HCT116 (cell line): ENCODE measurements around the gene RAPH1. TPM values are rescaled to one million over a fixed set of nuclear protein-coding genes. Genes with fewer than 3 reads are reported as not detected.

Experiments used
- ATAC-seq: fragments of 200-7000 bp; cut with Tn5 transposase; 2 replicates; pipeline ENCODE4 v1.9.1; 2020; ENCODE audit warnings: mild to moderate bottlenecking, moderate library complexity
- BruUV-seq: library from RNA; stranded (reverse); fragments of 400-500 nt; replicated peaks from 2 replicates; lab custom pipeline; 2021; lab: Mats Ljungman, UMichigan
- CTCF ChIA-PET: fragments of 300-600 bp; sonication (Branson Sonifier 250); formaldehyde crosslinking; loops from one replicate; lab custom pipeline; 2021; ENCODE audit warnings: antibody characterized with exemption; lab: Charles Lee
- POLR2A ChIA-PET: fragments of 300-600, 350-600 bp; sonication (Branson Sonifier 250); formaldehyde crosslinking; loops from one replicate; lab custom pipeline; 2021; ENCODE audit warnings: antibody characterized with exemption; lab: Charles Lee
- RAD21 ChIA-PET, 2 experiments: fragments of 300-600 bp; sonication (Branson Sonifier 250); formaldehyde crosslinking; loops; one replicate each; lab custom pipeline; 2023; ENCODE audit warnings: low total read pairs in 2 of 2; ENCODE audit not compliant: uncharacterized antibody in 2 of 2, unreplicated experiment in 2 of 2, low non-redundant PET in 1 of 2; lab: Charles Lee
- DNase-seq: peaks from one replicate; pipeline ENCODE4 v3.0.0-alpha.2; 2010; ENCODE audit warnings: low read depth, low spot score
- H2AFZ ChIP-seq: fragments of 200-600 bp; shearing (Covaris generic), sonication (generic); 2 replicates; pipeline ENCODE4 v1.6.1; 2017; ENCODE audit warnings: low read depth, mixed run types, mixed read lengths, antibody characterized with exemption, low read length; ENCODE audit not compliant: poor library complexity, severe bottlenecking
- H3K27ac ChIP-seq: 2 replicates; pipeline ENCODE4 v1.5.1; 2012; ENCODE audit warnings: low read depth, low read length
- H3K27me3 ChIP-seq: fragments of 200-600 bp; sonication (generic); 2 replicates; pipeline ENCODE4 v1.6.1; 2016; ENCODE audit warnings: mixed run types, low read length, mixed read lengths; ENCODE audit not compliant: insufficient read depth
- H3K36me3 ChIP-seq, 2 experiments: fragments of 200-500 bp in 1 of 2; fragments of 200-600 bp in 1 of 2; sonication (Bioruptor generic) in 1 of 2; sonication (generic) in 1 of 2; 2 replicates each; pipeline versions ENCODE4 v1.5.1 to v1.6.1; 2014 to 2016; ENCODE audit warnings: low read length in 2 of 2, inconsistent platforms in 1 of 2, mixed read lengths in 1 of 2, mixed run types in 1 of 2; ENCODE audit not compliant: insufficient read depth in 2 of 2, control insufficient read depth in 1 of 2
- H3K4me1 ChIP-seq, 2 experiments: fragments of 200-600 bp in 1 of 2; sonication (generic) in 1 of 2; 2 replicates each; pipeline versions ENCODE4 v1.5.1 to v1.6.1; 2012 to 2017; ENCODE audit warnings: low read length in 2 of 2, inconsistent platforms in 1 of 2, mild to moderate bottlenecking in 1 of 2, mixed read lengths in 1 of 2, mixed run types in 1 of 2, moderate library complexity in 1 of 2; ENCODE audit not compliant: insufficient read depth in 2 of 2, control insufficient read depth in 1 of 2
- H3K4me2 ChIP-seq: fragments of 200-600 bp; sonication (generic); 2 replicates; pipeline ENCODE4 v1.6.1; 2017; ENCODE audit warnings: mixed run types, low read length, mixed read lengths
- H3K4me3 ChIP-seq, 2 experiments: fragments of 200-600 bp in 1 of 2; sonication (generic) in 1 of 2; replicated peaks in 1 of 2; 2 replicates each; pipeline ENCODE4 v1.5.1; 2011 to 2016; ENCODE audit warnings: low read length in 2 of 2, control low read depth in 1 of 2, low read depth in 1 of 2, mild to moderate bottlenecking in 1 of 2, mixed read lengths in 1 of 2, mixed run types in 1 of 2
- H3K79me2 ChIP-seq: fragments of 200-600 bp; sonication (generic); 2 replicates; pipeline ENCODE4 v1.6.1; 2017; ENCODE audit warnings: mild to moderate bottlenecking, mixed run types, low read length, moderate library complexity, mixed read lengths; ENCODE audit not compliant: insufficient read depth
- H3K9ac ChIP-seq: fragments of 200-600 bp; sonication (generic); 2 replicates; pipeline ENCODE4 v1.6.1; 2016; ENCODE audit warnings: low read length, mixed read lengths
- H3K9me2 ChIP-seq: fragments of 200-600 bp; sonication (generic), shearing (Covaris generic); 2 replicates; pipeline ENCODE4 v1.6.1; 2017; ENCODE audit warnings: mixed run types, mild to moderate bottlenecking, moderate library complexity; ENCODE audit not compliant: insufficient read depth
- H3K9me3 ChIP-seq, 2 experiments: fragments of 200-500 bp in 1 of 2; fragments of 200-600 bp in 1 of 2; sonication (Bioruptor generic) in 1 of 2; sonication (generic) in 1 of 2; 2 replicates each; pipeline ENCODE4 v1.6.1; 2014 to 2017; ENCODE audit warnings: low read length in 2 of 2, mixed read lengths in 2 of 2, inconsistent platforms in 1 of 2, low read depth in 1 of 2, mild to moderate bottlenecking in 1 of 2, mixed run types in 1 of 2, moderate library complexity in 1 of 2; ENCODE audit not compliant: control insufficient read depth in 1 of 2, insufficient read depth in 1 of 2
- H4K20me1 ChIP-seq: fragments of 200-600 bp; sonication (generic), shearing (Covaris generic); 2 replicates; pipeline ENCODE4 v1.6.1; 2017; ENCODE audit warnings: mixed run types, mild to moderate bottlenecking, moderate library complexity; ENCODE audit not compliant: insufficient read depth
- CBX3 ChIP-seq: IDR thresholded peaks from 2 replicates; pipeline ENCODE4 v1.6.1; 2012; ENCODE audit warnings: low read depth
- CEBPB ChIP-seq: IDR thresholded peaks from 2 replicates; pipeline ENCODE4 v1.6.1; 2012; ENCODE audit warnings: low read depth
- CTCF ChIP-seq, 3 experiments: fragments of 200-600 bp in 1 of 3; sonication (generic) in 1 of 3; IDR thresholded peaks in 2 of 3; conservative IDR thresholded peaks in 1 of 3; 2 replicates each; pipeline ENCODE4 v1.5.1; 2012 to 2017; ENCODE audit warnings: low read depth in 2 of 3, low read length in 2 of 3, antibody characterized with exemption in 1 of 3, borderline replicate concordance in 1 of 3, control low read depth in 1 of 3, mild to moderate bottlenecking in 1 of 3, mixed read lengths in 1 of 3, mixed run types in 1 of 3, moderate library complexity in 1 of 3; ENCODE audit not compliant: insufficient read depth in 1 of 3
- JUND ChIP-seq: IDR thresholded peaks from 2 replicates; pipeline ENCODE4 v1.6.1; 2012
- POLR2A ChIP-seq: IDR thresholded peaks from 2 replicates; pipeline ENCODE4 v1.7.0; 2011; ENCODE audit warnings: borderline replicate concordance; ENCODE audit not compliant: insufficient read depth, insufficient read length; ENCODE audit errors: extremely low read depth
- POLR2AphosphoS5 ChIP-seq: IDR thresholded peaks from 2 replicates; pipeline ENCODE4 v1.6.1; 2011; ENCODE audit warnings: mild to moderate bottlenecking, low read depth, low read length, moderate library complexity
- RAD21 ChIP-seq: IDR thresholded peaks from 2 replicates; pipeline ENCODE4 v1.6.1; 2012; ENCODE audit warnings: low read depth, mild to moderate bottlenecking
- SIN3A ChIP-seq: IDR thresholded peaks from 2 replicates; pipeline ENCODE4 v1.6.1; 2012; ENCODE audit warnings: low read depth
- SRF ChIP-seq: IDR thresholded peaks from 2 replicates; pipeline ENCODE4 v1.6.1; 2012; ENCODE audit warnings: low read depth
- ZBTB33 ChIP-seq: IDR thresholded peaks from 2 replicates; pipeline ENCODE4 v1.6.1; 2011; ENCODE audit warnings: mild to moderate bottlenecking, low read length, moderate library complexity; ENCODE audit not compliant: insufficient replicate concordance; ENCODE audit errors: extremely low read depth
- ZFX ChIP-seq: fragments of 450-650 bp; IDR thresholded peaks from 2 replicates; pipeline ENCODE4 v1.6.1; 2017
- intact Hi-C: fragments of 100-400 bp; cut with micrococcal nuclease; formaldehyde crosslinking; loops from 2 replicates; pipeline ENCODE4 v1.10.0; 2022
- total RNA-seq: library from RNA; stranded (reverse); gene quantifications from one replicate; pipeline ENCODE4 v1.2.1, GENCODE V29; 2021; ENCODE audit not compliant: unreplicated experiment

Gene RAPH1
- total RNA-seq, 1 experiment from 2014 or later = 22.3 TPM

- no peaks in the 10 kb centered on the region for H3K27me3 ChIP-seq
- no peak for DNase-seq
Measured at GRCh38 chr2:203490391-203490790, 44.7 kb downstream of the RAPH1 start.

More at GRCh38 chr2:203490391-203490790, 44.7 kb downstream of the RAPH1 start:
- BruUV-seq = no TSS peak
- Histone ChIP-seq H3K36me3 (peaks cover 0 to 2% of the 10 kb centered on the region in 2 experiments; a peak in 1 of 4 replicates), H3K4me3 (no peak overlapping the region), H3K4me1 (no peaks in the 10 kb centered on the region), H3K9me3 (no peaks in the 10 kb centered on the region), H2AFZ (no peak overlapping the region), H3K27ac (no peak overlapping the region), H3K9ac (no peak overlapping the region), H4K20me1 (no peaks in the 10 kb centered on the region), H3K79me2 (no peaks in the 10 kb centered on the region), H3K9me2 (no peaks in the 10 kb centered on the region), H3K4me2 (no peak overlapping the region)
- intact Hi-C loops = no loop called here
- POLR2A ChIA-PET = no interaction called here
- CTCF ChIA-PET = interaction anchor here (1.5 kb wide), 1 partner anchor 324 kb away, joined by 3 read pairs; no protein-coding TSS in a partner anchor
- ATAC-seq = no peak
- RAD21 ChIA-PET = no interaction called here
- TF ChIP-seq SIN3A (no peak), JUND (no peak), CTCF (IDR thresholded peaks at IDR 0.05 in 2 of 3, conservative IDR thresholded peaks at IDR 0.05 in 1 of 3; ENCODE audit: borderline replicate concordance in 1 of 3, insufficient read depth in 1 of 3, low read depth in 2 of 3, low read length in 2 of 3) (no peak), ZFX (no peak), CBX3 (no peak), CEBPB (no peak), SRF (no peak), ZBTB33 (no peak), POLR2A (no peak), POLR2AphosphoS5 (no peak), RAD21 (no peak)
